A549 treated with AZD2906 at 1 μM for 4 hours (cell line): ENCODE data around the gene ZNF783. TPM values are rescaled to one million over a fixed set of nuclear protein-coding genes. Genes with fewer than 3 reads are reported as not detected.

Experiments
- total RNA-seq: library from RNA; stranded (reverse); fragments of 200-300 nt; extraction: Qiagen RNA extraction; gene quantifications from 5 replicates; pipeline ENCODE4 v1.2.3, GENCODE V29; 2022

The ZNF783 gene
- 4.4 to 6.1 TPM (median 5.3 TPM) in 5 replicates for total RNA-seq

GRCh38 chr7:149261829-149262617, at the start of gene ZNF783:
Gene ZNF783 (plus strand): TSS chr7:149262196. CDS start chr7:149262334, 138 bp downstream.

GRCh38 chr7:149239345-149240143, 22.5 kb upstream of the ZNF783 start, which contains the start of gene ZNF212:
Gene ZNF212 (plus strand): TSS chr7:149239651. CDS start chr7:149239779, 128 bp downstream.

Other genes with a start within 250 kb of the ZNF783 start
- 161 to 188 TPM (median 169 TPM) in 5 replicates for gene PDIA4, start 233.7 kb upstream of the ZNF783 start, total RNA-seq
- 6.1 to 6.6 TPM (median 6.3 TPM) in 5 replicates for gene ZNF786, start 171.5 kb upstream of the ZNF783 start, total RNA-seq
- gene ZNF425, start 135.9 kb upstream of the ZNF783 start, total RNA-seq = 1.2 to 1.4 TPM (median 1.3 TPM) in 5 replicates
- gene ZNF398, start 114.7 kb upstream of the ZNF783 start, total RNA-seq = 8.6 to 9.9 TPM (median 9.1 TPM) in 5 replicates
- 21.7 to 26.7 TPM (median 24.9 TPM) in 5 replicates for gene ZNF282, start 66.7 kb upstream of the ZNF783 start, total RNA-seq
- 10.5 to 12.0 TPM (median 11.2 TPM) in 5 replicates for gene ZNF212, start 22.5 kb upstream of the ZNF783 start, total RNA-seq
- 17.6 to 22.5 TPM (median 21.0 TPM) in 5 replicates for gene ZNF777, start 198.9 kb downstream of the ZNF783 start, total RNA-seq
- gene ZNF746, start 235.6 kb downstream of the ZNF783 start, total RNA-seq = 16.7 to 19.6 TPM (median 19.2 TPM) in 5 replicates